ENCODE data around the gene CTAGE8. TPM values are rescaled to one million over a fixed set of nuclear protein-coding genes. Genes with fewer than 3 reads are reported as not detected.
"Not testable (repeated sequence)": the region's sequence is repeated elsewhere in the genome, so short reads cannot be mapped to it uniquely, and the experiment has no call there.

CTAGE8 gene, protein sequence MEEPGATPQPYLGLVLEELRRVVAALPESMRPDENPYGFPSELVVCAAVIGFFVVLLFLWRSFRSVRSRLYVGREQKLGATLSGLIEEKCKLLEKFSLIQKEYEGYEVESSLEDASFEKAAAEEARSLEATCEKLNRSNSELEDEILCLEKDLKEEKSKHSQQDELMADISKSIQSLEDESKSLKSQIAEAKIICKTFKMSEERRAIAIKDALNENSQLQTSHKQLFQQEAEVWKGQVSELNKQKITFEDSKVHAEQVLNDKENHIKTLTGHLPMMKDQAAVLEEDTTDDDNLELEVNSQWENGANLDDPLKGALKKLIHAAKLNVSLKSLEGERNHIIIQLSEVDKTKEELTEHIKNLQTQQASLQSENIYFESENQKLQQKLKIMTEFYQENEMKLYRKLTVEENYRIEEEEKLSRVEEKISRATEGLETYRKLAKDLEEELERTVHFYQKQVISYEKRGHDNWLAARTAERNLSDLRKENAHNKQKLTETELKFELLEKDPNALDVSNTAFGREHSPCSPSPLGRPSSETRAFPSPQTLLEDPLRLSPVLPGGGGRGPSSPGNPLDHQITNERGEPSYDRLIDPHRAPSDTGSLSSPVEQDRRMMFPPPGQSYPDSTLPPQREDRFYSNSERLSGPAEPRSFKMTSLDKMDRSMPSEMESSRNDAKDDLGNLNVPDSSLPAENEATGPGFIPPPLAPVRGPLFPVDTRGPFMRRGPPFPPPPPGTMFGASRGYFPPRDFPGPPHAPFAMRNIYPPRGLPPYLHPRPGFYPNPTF
- total RNA-seq (2021), result 7.2 and 9.9 TPM in 2 replicates
- Bru-seq, nascent RNA, result percentile 47 among the genes with signal in this experiment
- percentile 66 among the genes with signal in this experiment for BruChase-seq, experiment 1, labeled RNA remaining after a 2-hour chase
- BruChase-seq, experiment 2, labeled RNA remaining after a 6-hour chase, result percentile 84 among the genes with signal in this experiment
- long read RNA-seq, partial matches to known transcripts, result 0 of 2 reads
- long read RNA-seq, other reads (novel, unspliced or antisense), result 0 of 2 reads

DNA sequence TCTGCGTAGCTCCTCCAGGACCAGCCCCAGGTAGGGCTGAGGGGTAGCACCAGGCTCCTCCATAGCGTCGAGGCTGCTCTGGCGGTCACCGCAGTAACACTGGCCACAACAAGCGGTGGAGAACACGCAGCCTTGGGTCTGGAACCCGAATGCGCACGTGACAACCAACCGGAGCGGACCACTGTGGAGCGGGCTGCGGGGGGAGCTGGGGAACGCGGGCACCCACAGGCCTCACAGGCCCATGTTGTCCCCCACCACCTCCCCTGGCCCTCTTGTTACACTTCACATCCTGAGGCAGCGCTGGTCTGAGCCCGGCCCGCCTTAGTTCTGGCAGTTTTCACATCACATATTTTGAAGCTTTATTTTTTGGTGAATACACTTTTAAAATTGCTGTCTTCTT is at the start of gene CTAGE8:
CTAGE8 (minus strand) TSS at position 101 of the 400 bp plus-strand sequence; CDS start at position 63, 38 bp downstream.
- not testable (repeated sequence) for H4K20me1 ChIP-seq (ENCODE audit: insufficient read depth)

DNA sequence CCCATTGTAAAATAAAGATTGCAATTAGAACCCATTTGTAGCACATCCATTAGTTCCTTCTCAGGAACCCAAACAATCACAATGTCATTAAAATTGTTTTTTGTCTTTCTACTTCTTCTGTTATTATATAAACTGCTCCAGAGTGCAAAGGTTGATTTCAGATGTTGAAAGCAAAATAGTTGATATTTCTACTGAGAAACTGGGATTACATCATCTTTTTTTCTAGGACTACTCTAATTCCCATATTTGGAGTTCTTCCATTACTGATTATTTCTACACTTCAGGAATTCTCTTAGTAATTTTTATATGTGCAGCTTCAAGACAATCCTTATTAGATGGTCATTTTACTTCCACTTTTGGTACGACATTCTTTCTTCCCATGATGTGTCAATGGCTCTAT is 48.4 kb upstream of the CTAGE8 start:
- H4K20me1 ChIP-seq (ENCODE audit: insufficient read depth); H3K9me2 ChIP-seq (ENCODE audit: insufficient read depth); H3K36me3 ChIP-seq (ENCODE audit: low read depth); BruUV-seq (replicated peaks); H3K27ac ChIP-seq; H3K9me3 ChIP-seq (ENCODE audit: insufficient read depth, low read depth); H3K4me1 ChIP-seq (replicated peaks; ENCODE audit: insufficient read depth); H3K79me2 ChIP-seq (ENCODE audit: low read depth); H3F3A ChIP-seq (ENCODE audit: insufficient read depth, low read depth); H3K4me2 ChIP-seq; H3K27me3 ChIP-seq (ENCODE audit: insufficient read depth, low read depth); H3K4me3 ChIP-seq; CTCF ChIA-PET; intact Hi-C loops (cut with micrococcal nuclease; ENCODE audit: unreplicated experiment); POLR2A ChIA-PET (ENCODE audit: unreplicated experiment); H2AFZ ChIP-seq; DNase-seq: not testable (repeated sequence)

More for the DNA sequence above, at the start of gene CTAGE8:
- H3K9me3 ChIP-seq (ENCODE audit: insufficient read depth, low read depth); H3F3A ChIP-seq (ENCODE audit: insufficient read depth, low read depth); POLR2A ChIA-PET (ENCODE audit: unreplicated experiment); H3K4me1 ChIP-seq (replicated peaks; ENCODE audit: insufficient read depth); BruUV-seq (replicated peaks); DNase-seq; intact Hi-C loops (cut with micrococcal nuclease; ENCODE audit: unreplicated experiment); H3K36me3 ChIP-seq (ENCODE audit: low read depth); H3K9me2 ChIP-seq (ENCODE audit: insufficient read depth); H3K27me3 ChIP-seq (ENCODE audit: insufficient read depth, low read depth); H3K4me2 ChIP-seq; H3K79me2 ChIP-seq (ENCODE audit: low read depth); H3K4me3 ChIP-seq; H3K27ac ChIP-seq; H2AFZ ChIP-seq; CTCF ChIA-PET: not testable (repeated sequence)

DNA sequence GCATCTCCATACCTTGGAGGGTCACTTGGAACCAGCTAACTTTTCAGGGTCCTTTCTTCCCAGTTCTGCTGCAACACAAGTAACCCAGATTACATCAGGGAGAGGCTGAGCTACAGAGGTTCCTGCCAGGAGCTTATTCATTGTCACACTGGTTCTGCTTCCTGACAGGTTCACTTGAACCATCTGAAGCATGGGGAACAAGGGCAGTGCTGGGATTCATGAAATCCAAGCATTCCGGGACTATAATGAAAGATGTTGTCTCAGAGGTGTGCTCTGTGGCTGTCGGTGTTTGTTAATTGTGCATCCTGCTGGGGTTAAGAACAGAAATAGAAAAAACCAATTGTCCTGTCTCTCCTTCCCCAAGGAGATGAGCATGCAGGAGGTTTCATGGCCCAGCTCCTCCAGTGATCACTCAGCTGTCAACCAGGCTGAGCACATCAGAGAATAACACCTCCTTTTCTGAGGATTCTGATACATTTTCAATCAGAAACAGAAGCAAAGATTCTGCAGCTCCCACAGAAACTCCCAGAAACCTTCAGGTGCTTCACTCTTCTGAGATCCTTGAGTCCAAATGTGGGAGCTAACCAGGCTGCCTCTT is 42.9 kb upstream of the CTAGE8 start, which contains the start of gene OR2A1:
OR2A1 (plus strand) TSS at position 548 of the 598 bp plus-strand sequence. CDS start 5,706 bp downstream, outside the sequence.
- DNase-seq; H3K9me2 ChIP-seq (ENCODE audit: insufficient read depth); H4K20me1 ChIP-seq (ENCODE audit: insufficient read depth); H3K27ac ChIP-seq; H3K79me2 ChIP-seq (ENCODE audit: low read depth); H3K4me3 ChIP-seq; H3K9me3 ChIP-seq (ENCODE audit: insufficient read depth, low read depth); H3K27me3 ChIP-seq (ENCODE audit: insufficient read depth, low read depth); H2AFZ ChIP-seq; POLR2A ChIA-PET (ENCODE audit: unreplicated experiment); BruUV-seq (replicated peaks); H3K36me3 ChIP-seq (ENCODE audit: low read depth); intact Hi-C loops (cut with micrococcal nuclease; ENCODE audit: unreplicated experiment); CTCF ChIA-PET; H3F3A ChIP-seq (ENCODE audit: insufficient read depth, low read depth); H3K4me1 ChIP-seq (replicated peaks; ENCODE audit: insufficient read depth); H3K4me2 ChIP-seq: not testable (repeated sequence)

DNA sequence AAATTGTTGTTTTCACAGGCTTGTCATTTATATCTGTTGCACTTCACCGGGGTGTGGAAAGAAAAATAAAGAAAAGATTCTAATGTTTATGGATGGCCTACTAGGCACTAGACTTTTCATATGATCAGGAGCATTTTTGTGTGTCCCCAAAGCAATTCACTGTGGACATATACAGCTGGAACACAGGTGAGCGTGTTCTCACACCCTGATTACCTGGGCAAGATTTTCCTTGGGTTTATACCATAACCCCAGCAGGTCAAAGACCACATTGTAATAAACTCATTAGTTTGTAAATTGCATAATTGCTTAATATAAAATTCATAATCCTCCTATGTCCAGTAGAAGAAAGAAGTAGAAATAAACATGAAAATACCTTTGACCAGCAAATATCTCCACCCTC is 42.1 kb upstream of the CTAGE8 start:
- CTCF ChIA-PET; BruUV-seq (replicated peaks); H3K27me3 ChIP-seq (ENCODE audit: insufficient read depth, low read depth); H3K36me3 ChIP-seq (ENCODE audit: low read depth); H3K4me2 ChIP-seq; H3K4me3 ChIP-seq; H3K27ac ChIP-seq; H2AFZ ChIP-seq; H3K9me3 ChIP-seq (ENCODE audit: insufficient read depth, low read depth); intact Hi-C loops (cut with micrococcal nuclease; ENCODE audit: unreplicated experiment); H3K79me2 ChIP-seq (ENCODE audit: low read depth); H3F3A ChIP-seq (ENCODE audit: insufficient read depth, low read depth); H3K4me1 ChIP-seq (replicated peaks; ENCODE audit: insufficient read depth); POLR2A ChIA-PET (ENCODE audit: unreplicated experiment); H4K20me1 ChIP-seq (ENCODE audit: insufficient read depth); H3K9me2 ChIP-seq (ENCODE audit: insufficient read depth); DNase-seq: not testable (repeated sequence)

DNA sequence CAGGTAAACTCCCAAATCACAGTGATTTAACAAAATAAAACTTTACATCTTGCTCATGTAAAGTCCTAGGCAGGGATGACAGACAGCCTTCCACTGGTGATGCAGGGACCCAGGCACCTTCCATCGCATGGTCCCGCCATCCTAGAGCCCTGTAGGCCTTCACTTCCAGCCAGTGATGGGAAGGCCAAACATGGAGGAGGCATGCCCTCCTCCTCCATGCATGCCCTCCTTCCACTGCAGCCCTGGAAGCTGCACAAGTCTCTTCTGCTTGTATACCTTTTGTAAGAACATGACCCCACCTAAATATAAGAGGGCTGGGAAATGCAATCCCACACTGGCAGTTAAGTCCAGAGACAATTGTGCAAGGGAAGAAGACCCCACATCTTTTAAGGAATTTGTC is 40.6 kb upstream of the CTAGE8 start:
- H3K27me3 ChIP-seq (ENCODE audit: insufficient read depth, low read depth); H3K36me3 ChIP-seq (ENCODE audit: low read depth); H3F3A ChIP-seq (ENCODE audit: insufficient read depth, low read depth); H3K4me3 ChIP-seq; H2AFZ ChIP-seq; POLR2A ChIA-PET (ENCODE audit: unreplicated experiment); CTCF ChIA-PET; H4K20me1 ChIP-seq (ENCODE audit: insufficient read depth); H3K4me1 ChIP-seq (replicated peaks; ENCODE audit: insufficient read depth); H3K9me3 ChIP-seq (ENCODE audit: insufficient read depth, low read depth); intact Hi-C loops (cut with micrococcal nuclease; ENCODE audit: unreplicated experiment); H3K27ac ChIP-seq; BruUV-seq (replicated peaks); H3K79me2 ChIP-seq (ENCODE audit: low read depth); H3K9me2 ChIP-seq (ENCODE audit: insufficient read depth); H3K4me2 ChIP-seq; DNase-seq: not testable (repeated sequence)

DNA sequence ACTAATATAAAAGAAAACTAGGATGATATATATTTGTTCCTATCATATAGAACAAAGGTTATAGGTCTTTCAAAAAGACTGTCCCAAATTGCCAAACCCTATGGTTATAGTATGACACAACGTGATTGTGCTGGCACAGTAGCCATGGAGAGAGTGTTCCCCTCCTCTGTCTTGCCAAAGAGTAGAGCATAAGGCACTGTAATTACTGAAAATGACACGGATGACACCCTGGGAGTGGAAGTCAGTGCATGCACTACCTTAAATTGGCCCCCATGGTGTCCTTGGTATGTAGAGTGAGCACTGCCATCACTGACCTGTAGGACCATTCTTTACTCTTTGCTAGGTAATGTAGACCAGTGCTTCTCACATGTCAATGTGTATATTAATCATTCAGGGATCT is 36.1 kb upstream of the CTAGE8 start:
- CTCF ChIA-PET, DNase-seq: not testable (repeated sequence)

DNA sequence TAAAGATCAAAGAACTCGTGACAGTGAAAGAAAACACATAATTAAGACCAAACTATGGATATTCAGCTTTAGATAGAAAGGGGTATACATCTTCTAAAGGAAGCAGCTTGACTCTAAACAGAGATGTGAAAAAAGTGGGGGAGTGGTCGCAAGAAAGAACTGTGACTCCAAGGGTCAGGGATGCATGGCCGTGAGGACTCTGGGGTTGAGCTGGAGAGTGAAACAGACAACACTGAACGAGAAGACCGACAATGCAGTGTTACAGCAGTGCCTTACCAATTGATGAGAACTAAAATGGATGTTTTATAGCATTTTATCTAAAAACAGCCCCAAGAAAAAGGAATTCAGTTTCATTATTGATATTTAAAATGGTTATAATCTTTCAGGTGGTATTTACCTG is 34.5 kb upstream of the CTAGE8 start:
- CTCF ChIA-PET, result not testable (repeated sequence)

More for the DNA sequence above, 36.1 kb upstream of the CTAGE8 start:
- H3K27ac ChIP-seq; H3K4me3 ChIP-seq; BruUV-seq (replicated peaks); H3K36me3 ChIP-seq (ENCODE audit: low read depth); H3F3A ChIP-seq (ENCODE audit: insufficient read depth, low read depth); H3K4me1 ChIP-seq (replicated peaks; ENCODE audit: insufficient read depth); H4K20me1 ChIP-seq (ENCODE audit: insufficient read depth); H3K9me2 ChIP-seq (ENCODE audit: insufficient read depth); H3K4me2 ChIP-seq; H3K79me2 ChIP-seq (ENCODE audit: low read depth); H3K9me3 ChIP-seq (ENCODE audit: insufficient read depth, low read depth); H2AFZ ChIP-seq; intact Hi-C loops (cut with micrococcal nuclease; ENCODE audit: unreplicated experiment); H3K27me3 ChIP-seq (ENCODE audit: insufficient read depth, low read depth); POLR2A ChIA-PET (ENCODE audit: unreplicated experiment): not testable (repeated sequence)

More for the DNA sequence above, 34.5 kb upstream of the CTAGE8 start:
- H3F3A ChIP-seq (ENCODE audit: insufficient read depth, low read depth); H4K20me1 ChIP-seq (ENCODE audit: insufficient read depth); BruUV-seq (replicated peaks); H3K27me3 ChIP-seq (ENCODE audit: insufficient read depth, low read depth); POLR2A ChIA-PET (ENCODE audit: unreplicated experiment); H3K27ac ChIP-seq; H3K4me2 ChIP-seq; H3K4me1 ChIP-seq (replicated peaks; ENCODE audit: insufficient read depth); H3K36me3 ChIP-seq (ENCODE audit: low read depth); H3K9me3 ChIP-seq (ENCODE audit: insufficient read depth, low read depth); H3K9me2 ChIP-seq (ENCODE audit: insufficient read depth); DNase-seq; H2AFZ ChIP-seq; H3K79me2 ChIP-seq (ENCODE audit: low read depth); intact Hi-C loops (cut with micrococcal nuclease; ENCODE audit: unreplicated experiment); H3K4me3 ChIP-seq: not testable (repeated sequence)

Data from PC-9 (cell line).